ENCODE results near the gene MYEOV.

The MYEOV gene

GRCh38 chr11:69318093-69318420, 24.1 kb downstream of the MYEOV start:
- TF ChIP-seq CTCF (conservative IDR thresholded peaks at IDR 0.05; ENCODE audit: control insufficient read depth, insufficient read depth, low read depth, low read length): no peak
- no peak for DNase-seq (ENCODE audit: low read depth)
- no peak overlapping the region for H3K4me3 ChIP-seq (ENCODE audit: control insufficient read depth, low read depth, low read length)

GRCh38 chr11:69319255-69320106, 25.5 kb downstream of the MYEOV start:
- no peak for TF ChIP-seq CTCF (conservative IDR thresholded peaks at IDR 0.05; ENCODE audit: control insufficient read depth, insufficient read depth, low read depth, low read length)
- no peak for DNase-seq (ENCODE audit: low read depth)
- H3K4me3 ChIP-seq (ENCODE audit: control insufficient read depth, low read depth, low read length): no peak overlapping the region

GRCh38 chr11:69320326-69320725, 26.4 kb downstream of the MYEOV start:
- no peak for DNase-seq (ENCODE audit: low read depth)
- TF ChIP-seq CTCF (conservative IDR thresholded peaks at IDR 0.05; ENCODE audit: control insufficient read depth, insufficient read depth, low read depth, low read length): no peak
- no peak overlapping the region for H3K4me3 ChIP-seq (ENCODE audit: control insufficient read depth, low read depth, low read length)

GRCh38 chr11:69320756-69321741, 27.1 kb downstream of the MYEOV start:
- DNase-seq (ENCODE audit: low read depth): peak; percentile 47
- TF ChIP-seq CTCF (conservative IDR thresholded peaks at IDR 0.05; ENCODE audit: control insufficient read depth, insufficient read depth, low read depth, low read length): no peak
- H3K4me3 ChIP-seq (ENCODE audit: control insufficient read depth, low read depth, low read length): no peak overlapping the region

- TF ChIP-seq CTCF (conservative IDR thresholded peaks at IDR 0.05; ENCODE audit: control insufficient read depth, insufficient read depth, low read depth, low read length): no peak
- DNase-seq (ENCODE audit: low read depth): peak; percentile 95
- H3K4me3 ChIP-seq (ENCODE audit: control insufficient read depth, low read depth, low read length): no peak overlapping the region
Observed at GRCh38 chr11:69321877-69322361, 28.0 kb downstream of the MYEOV start.

GRCh38 chr11:69325446-69325845, 31.5 kb downstream of the MYEOV start:
- TF ChIP-seq CTCF (conservative IDR thresholded peaks at IDR 0.05; ENCODE audit: control insufficient read depth, insufficient read depth, low read depth, low read length): no peak

More at GRCh38 chr11:69325446-69325845, 31.5 kb downstream of the MYEOV start:
- H3K4me3 ChIP-seq (ENCODE audit: control insufficient read depth, low read depth, low read length): no peak overlapping the region
- no peak for DNase-seq (ENCODE audit: low read depth)

Data from fibroblast of mammary gland (primary cell).